NCI-H510A treated with DMSO at 0.1 percent for 48 hours (cell line): ENCODE data around the gene ZRSR2.

Experiments
- DNase-seq: peaks from one replicate; lab custom pipeline; 2025; lab: John Stamatoyannopoulos, UW

The ZRSR2 gene

GRCh38 chrX:15854080-15854655 lies 63.9 kb downstream of the ZRSR2 start:
- DNase-seq = peak; percentile 25

GRCh38 chrX:15854712-15855567 lies 64.7 kb downstream of the ZRSR2 start, which contains the start of gene AP1S2:
AP1S2 (minus strand) TSS chrX:15854813; CDS start chrX:15852524, 2,289 bp downstream.
- peak; percentile 88 for DNase-seq

DNA sequence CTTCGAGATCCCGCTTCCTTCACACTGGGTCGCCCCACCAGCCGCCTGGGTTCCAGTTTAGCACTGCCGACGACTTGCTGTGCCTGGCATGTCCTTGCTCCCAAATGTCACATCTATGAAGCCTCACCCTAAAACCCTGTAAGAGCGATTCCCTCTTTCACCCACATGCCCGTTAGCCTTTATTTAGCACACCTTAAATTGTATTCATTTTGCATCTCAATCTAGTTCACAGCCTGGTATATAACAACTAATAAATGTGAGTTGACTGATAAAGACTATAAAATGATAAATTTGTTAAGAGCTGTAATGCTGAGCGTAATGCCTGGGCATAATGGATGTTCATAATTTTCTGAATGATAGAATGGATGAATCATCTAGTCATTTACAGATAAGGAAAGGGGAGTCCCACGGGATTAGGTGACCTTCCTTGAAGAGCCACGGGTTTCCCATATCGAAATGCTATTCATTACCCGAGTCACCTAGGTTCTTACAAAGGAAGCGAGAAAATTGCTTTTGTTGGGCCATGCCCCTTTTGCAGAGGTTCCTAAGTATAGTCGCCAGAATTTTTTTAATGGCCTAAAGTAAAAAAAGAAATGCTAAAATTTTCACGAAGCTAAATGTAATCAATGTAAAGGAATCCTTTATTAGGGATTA lies 65.4 kb downstream of the ZRSR2 start:
- DNase-seq = peak; percentile 18

DNA sequence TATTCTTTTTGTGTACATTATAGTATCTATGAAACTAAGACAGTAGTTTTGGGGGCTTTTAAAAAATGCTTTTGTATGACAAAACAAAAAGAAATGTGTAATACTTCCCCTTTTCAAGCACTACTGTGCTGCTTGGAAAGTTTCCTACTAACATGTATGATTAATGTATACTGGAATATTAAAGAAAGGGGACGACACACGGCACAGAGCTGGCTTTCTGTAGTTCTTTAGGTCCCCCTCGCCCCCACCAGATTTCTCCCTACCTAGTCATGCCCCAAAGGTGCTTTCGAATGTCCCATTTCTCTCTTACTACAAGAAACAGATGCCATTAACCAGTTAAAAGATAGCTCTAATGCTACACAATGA lies 65.9 kb downstream of the ZRSR2 start:
- no peak for DNase-seq

DNA sequence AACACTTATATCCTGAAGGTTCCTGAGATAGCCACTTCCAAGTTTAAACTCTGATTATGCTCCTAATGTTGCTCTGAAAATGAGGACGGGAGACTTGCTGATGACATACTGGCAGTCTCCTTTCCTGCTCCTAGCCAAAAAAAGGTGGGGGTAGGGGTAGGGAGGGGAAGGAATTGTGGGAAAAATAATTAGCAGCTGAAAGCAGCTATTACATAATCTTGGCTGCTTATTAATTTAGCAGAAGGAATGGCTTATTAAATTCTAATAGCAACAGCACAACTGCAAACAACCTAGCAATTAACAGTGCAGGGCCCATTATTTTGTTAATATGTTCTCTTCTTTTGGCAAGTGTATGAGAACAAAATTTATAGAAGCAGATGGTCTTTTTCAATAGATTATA lies 66.4 kb downstream of the ZRSR2 start:
- DNase-seq = no peak

GRCh38 chrX:15858051-15858450 lies 67.8 kb downstream of the ZRSR2 start:
- no peak for DNase-seq

DNA sequence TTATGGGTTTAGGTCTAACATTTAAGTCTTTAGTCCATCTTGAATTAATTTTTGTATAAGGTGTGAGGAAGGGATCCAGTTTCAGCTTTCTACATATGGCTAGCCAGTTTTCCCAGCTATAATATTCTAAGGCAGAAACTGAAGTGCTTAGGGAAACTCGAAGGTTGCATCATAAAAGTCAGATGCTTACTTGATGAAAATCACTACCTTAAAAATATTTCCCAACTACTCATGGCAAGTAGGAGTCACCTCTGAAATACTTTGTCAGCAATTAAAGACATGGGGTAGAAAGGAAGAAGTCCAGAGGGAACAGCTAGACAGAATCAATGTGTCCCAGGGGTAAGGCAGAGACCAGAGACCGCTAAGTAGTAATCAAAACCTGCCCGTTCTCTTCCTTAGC lies 70.6 kb downstream of the ZRSR2 start:
- no peak for DNase-seq

DNA sequence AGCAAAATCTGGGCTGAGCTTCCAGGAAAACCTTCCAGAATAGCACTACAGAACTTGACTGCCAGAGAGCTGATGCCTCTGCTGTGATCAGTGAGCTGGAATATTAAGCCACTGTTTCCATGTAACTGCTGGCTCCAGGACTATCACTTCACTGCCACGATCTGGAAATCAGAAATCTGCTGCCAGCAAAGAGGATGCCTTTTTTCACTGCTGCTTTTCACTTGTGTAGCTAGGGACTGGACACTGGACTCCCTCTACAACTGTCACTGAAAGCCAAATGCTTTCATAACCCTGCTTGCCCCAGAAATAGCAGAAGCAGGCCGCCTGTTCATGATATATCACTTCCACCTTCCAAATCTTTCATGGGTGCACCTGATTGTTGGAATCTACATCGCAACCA lies 73.7 kb downstream of the ZRSR2 start:
- DNase-seq = no peak

DNA sequence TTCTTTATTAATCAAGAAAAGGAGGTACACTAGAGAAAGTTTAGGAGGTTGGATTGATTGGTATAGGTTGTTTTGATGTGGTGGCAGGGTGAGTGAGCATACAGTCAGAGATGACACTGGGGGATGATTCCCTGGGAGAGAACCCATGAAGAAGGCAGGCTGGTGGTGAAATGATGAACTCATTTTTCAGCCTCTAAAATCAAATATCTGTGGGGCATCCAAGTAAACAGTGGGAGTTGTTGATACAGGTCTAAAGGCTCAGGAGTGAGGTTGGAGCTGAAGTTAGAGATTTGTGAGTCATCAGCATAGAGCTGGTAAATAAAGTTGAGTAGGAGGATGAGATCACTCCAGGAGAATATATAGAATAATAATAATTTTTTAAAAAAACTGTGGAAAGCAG lies 74.3 kb downstream of the ZRSR2 start:
- DNase-seq = no peak

GRCh38 chrX:15866147-15866546 lies 75.9 kb downstream of the ZRSR2 start:
- no peak for DNase-seq

GRCh38 chrX:15869695-15870094 lies 79.4 kb downstream of the ZRSR2 start:
- no peak for DNase-seq

DNA sequence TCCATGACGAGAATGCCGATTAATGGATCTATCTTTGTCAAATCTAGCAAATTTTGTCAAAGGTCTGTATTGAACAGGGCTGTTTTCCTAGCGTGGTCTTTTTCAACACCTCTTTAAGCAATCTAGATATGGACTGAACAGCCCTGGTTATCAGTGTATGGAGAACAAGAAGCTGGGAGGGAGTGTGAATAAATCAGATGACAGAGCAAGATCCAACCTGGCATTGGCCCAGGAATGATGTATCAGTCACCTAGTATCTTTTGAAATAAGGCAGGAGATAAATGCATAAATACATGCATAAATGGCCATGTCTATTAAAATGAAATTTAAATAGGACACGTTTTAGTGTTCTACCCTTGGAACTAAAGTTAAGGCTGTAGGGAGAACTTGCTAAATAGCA lies 80.0 kb downstream of the ZRSR2 start:
- DNase-seq = no peak
